ENCODE measurements around the gene TFPI.
A peak's percentile ranks its signal among the peaks of the same experiment; 100 is the strongest.
"Not testable (repeated sequence)": the region's sequence is repeated elsewhere in the genome, so short reads cannot be mapped to it uniquely, and the experiment has no call there.

The TFPI gene

GRCh38 chr2:187528042-187528441, 26.2 kb downstream of the TFPI start:
- no peak for DNase-seq (ENCODE audit: low read depth in 2 of 2)

GRCh38 chr2:187527262-187527661, 27.0 kb downstream of the TFPI start:
- DNase-seq (ENCODE audit: low read depth in 2 of 2) = peak; percentile 34 to 43

- DNase-seq (ENCODE audit: low read depth in 2 of 2) = no peak
These were observed 27.4 kb downstream of the TFPI start for GRCh38 chr2:187526792-187527191.

- no peak for DNase-seq (ENCODE audit: low read depth in 2 of 2)
These were observed 28.9 kb downstream of the TFPI start for GRCh38 chr2:187525163-187525900.

GRCh38 chr2:187523325-187523724, 30.9 kb downstream of the TFPI start:
- DNase-seq (ENCODE audit: low read depth in 2 of 2) = no peak

GRCh38 chr2:187520121-187520624, 34.1 kb downstream of the TFPI start:
- no peak for DNase-seq (ENCODE audit: low read depth in 2 of 2)

- DNase-seq (ENCODE audit: low read depth in 2 of 2) = no peak
These were observed 34.7 kb downstream of the TFPI start for GRCh38 chr2:187519419-187520120.

GRCh38 chr2:187517750-187518361, 36.4 kb downstream of the TFPI start:
- not testable (repeated sequence) for DNase-seq (ENCODE audit: low read depth in 2 of 2)

- DNase-seq (ENCODE audit: low read depth in 2 of 2) = not testable (repeated sequence)
These were observed 37.4 kb downstream of the TFPI start for GRCh38 chr2:187516630-187517510.

- no peak for DNase-seq (ENCODE audit: low read depth in 2 of 2)
These were observed 39.3 kb downstream of the TFPI start for GRCh38 chr2:187514930-187515329.

GRCh38 chr2:187514235-187514829, 39.9 kb downstream of the TFPI start:
- not testable (repeated sequence) for DNase-seq (ENCODE audit: low read depth in 2 of 2)

- not testable (repeated sequence) for DNase-seq (ENCODE audit: low read depth in 2 of 2)
These were observed 40.6 kb downstream of the TFPI start for GRCh38 chr2:187513460-187514234.

- DNase-seq (ENCODE audit: low read depth in 2 of 2) = no peak
These were observed 42.6 kb downstream of the TFPI start for GRCh38 chr2:187511356-187512315.

- DNase-seq (ENCODE audit: low read depth in 2 of 2) = not testable (repeated sequence)
These were observed 43.5 kb downstream of the TFPI start for GRCh38 chr2:187510419-187511355.

GRCh38 chr2:187509667-187510417, 44.4 kb downstream of the TFPI start:
- DNase-seq (ENCODE audit: low read depth in 2 of 2) = no peak

GRCh38 chr2:187506416-187506815, 47.8 kb downstream of the TFPI start:
- no peak for DNase-seq (ENCODE audit: low read depth in 2 of 2)

GRCh38 chr2:187505065-187505672, 49.1 kb downstream of the TFPI start:
- DNase-seq (ENCODE audit: low read depth in 2 of 2) = no peak
